HG03280 (cell line): Measurements from ENCODE around the gene PTPN23.
"Not testable (repeated sequence)": the region's sequence is repeated elsewhere in the genome, so short reads cannot be mapped to it uniquely, and the experiment has no call there.

Experiments
- ATAC-seq: cut with Tn5 transposase; IDR thresholded peaks from one replicate; pipeline ENCODE4 v1.9.1; 2021; ENCODE audit warnings: mild to moderate bottlenecking, moderate library complexity; ENCODE audit not compliant: unreplicated experiment

The PTPN23 gene, protein sequence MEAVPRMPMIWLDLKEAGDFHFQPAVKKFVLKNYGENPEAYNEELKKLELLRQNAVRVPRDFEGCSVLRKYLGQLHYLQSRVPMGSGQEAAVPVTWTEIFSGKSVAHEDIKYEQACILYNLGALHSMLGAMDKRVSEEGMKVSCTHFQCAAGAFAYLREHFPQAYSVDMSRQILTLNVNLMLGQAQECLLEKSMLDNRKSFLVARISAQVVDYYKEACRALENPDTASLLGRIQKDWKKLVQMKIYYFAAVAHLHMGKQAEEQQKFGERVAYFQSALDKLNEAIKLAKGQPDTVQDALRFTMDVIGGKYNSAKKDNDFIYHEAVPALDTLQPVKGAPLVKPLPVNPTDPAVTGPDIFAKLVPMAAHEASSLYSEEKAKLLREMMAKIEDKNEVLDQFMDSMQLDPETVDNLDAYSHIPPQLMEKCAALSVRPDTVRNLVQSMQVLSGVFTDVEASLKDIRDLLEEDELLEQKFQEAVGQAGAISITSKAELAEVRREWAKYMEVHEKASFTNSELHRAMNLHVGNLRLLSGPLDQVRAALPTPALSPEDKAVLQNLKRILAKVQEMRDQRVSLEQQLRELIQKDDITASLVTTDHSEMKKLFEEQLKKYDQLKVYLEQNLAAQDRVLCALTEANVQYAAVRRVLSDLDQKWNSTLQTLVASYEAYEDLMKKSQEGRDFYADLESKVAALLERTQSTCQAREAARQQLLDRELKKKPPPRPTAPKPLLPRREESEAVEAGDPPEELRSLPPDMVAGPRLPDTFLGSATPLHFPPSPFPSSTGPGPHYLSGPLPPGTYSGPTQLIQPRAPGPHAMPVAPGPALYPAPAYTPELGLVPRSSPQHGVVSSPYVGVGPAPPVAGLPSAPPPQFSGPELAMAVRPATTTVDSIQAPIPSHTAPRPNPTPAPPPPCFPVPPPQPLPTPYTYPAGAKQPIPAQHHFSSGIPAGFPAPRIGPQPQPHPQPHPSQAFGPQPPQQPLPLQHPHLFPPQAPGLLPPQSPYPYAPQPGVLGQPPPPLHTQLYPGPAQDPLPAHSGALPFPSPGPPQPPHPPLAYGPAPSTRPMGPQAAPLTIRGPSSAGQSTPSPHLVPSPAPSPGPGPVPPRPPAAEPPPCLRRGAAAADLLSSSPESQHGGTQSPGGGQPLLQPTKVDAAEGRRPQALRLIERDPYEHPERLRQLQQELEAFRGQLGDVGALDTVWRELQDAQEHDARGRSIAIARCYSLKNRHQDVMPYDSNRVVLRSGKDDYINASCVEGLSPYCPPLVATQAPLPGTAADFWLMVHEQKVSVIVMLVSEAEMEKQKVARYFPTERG (N-terminal part only)

DNA sequence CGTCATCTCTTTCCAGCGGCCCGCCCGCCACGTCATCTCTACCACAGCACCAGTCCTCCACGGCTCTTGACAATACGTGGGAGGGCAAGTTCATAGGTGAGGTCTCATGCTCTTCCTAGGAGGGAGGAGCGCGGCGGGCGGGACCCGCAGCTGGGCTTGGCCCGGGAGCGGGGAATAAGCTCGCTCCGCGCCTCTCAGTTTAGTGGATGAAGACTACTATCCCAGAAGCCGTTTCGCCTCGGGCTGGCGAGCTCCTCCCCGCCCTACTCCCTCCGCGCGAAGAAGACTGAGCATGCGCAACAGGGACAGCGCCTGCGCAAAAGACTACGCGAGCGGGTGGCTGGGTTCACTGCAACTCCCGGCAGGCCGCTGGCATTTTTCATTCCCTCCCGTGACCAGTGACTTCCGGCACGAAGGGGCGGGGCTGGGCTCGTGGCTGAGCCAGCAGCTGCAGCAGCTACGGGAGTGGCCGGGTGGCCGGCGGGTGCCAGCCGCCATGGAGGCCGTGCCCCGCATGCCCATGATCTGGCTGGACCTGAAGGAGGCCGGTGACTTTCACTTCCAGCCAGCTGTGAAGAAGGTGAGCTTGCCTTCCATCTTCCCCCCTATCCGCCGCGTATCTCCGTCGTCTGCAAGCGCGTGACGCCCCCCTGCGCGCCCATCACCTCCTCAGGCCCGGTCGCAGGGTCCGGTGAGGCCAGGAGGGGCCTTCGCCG is at the start of gene PTPN23:
Gene PTPN23 (plus strand): TSS at position 421 of the 716 bp plus-strand sequence. CDS start 76 bp downstream, at position 497.
- peak; percentile 77 for ATAC-seq

DNA sequence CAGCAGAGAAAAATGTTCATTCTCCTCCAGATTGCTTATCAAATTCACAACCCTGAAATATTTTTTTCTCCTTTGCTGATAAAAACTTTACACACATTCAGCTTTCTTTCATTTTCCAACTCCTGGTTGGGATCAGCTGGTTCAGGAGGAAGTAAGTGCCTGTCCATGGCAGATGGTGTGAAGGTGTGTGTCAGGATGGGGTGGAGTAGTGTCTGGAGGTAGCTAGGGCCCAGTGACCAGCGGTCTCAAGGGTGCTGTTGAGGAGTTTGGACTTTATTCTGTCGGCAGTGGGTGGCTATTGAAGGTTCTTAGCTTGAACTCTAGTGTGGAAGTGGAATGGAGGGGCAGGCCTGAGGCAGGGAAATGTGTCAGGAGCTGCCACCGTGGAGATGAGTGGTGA is 46.9 kb upstream of the PTPN23 start:
- no peak for ATAC-seq

DNA sequence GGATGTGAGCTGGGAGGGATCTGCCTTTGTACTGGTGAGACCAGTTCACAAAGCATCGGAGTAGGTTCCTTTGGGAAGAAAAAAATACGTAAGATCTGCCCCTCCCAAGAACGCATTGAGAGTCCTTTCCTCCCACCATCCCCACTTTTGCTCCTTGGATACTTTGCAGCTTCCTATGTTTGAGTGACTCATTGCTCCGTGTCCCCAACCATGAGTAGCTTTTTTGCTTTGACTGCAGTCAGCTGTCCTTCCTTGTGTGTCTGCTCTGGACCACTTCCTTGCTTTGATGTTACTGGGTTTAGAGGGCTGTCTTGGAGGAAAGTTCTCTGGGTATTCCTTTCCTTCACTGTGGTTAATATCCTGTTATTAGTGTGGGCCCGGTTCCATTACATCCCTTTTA is 43.2 kb upstream of the PTPN23 start:
- ATAC-seq, result no peak

DNA sequence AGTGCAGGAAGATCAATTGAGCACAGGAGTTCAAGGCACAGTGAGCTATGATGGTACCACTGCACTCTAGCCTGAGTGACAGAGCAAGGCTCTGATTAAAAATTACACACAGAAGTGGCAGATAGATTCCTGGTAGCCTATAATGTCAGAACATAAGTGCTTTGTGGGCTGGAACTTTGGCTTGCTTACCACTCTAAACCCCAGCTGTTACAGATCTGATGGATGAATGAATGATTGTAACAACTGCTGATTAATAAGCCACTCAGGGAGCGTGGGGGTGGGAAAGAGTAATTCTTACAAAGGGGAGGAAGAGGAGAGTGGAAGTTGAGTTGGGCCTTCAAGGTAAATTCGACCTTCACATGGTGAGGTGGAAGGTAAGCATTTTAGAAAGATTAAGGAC is 40.9 kb upstream of the PTPN23 start:
- ATAC-seq, result no peak

DNA sequence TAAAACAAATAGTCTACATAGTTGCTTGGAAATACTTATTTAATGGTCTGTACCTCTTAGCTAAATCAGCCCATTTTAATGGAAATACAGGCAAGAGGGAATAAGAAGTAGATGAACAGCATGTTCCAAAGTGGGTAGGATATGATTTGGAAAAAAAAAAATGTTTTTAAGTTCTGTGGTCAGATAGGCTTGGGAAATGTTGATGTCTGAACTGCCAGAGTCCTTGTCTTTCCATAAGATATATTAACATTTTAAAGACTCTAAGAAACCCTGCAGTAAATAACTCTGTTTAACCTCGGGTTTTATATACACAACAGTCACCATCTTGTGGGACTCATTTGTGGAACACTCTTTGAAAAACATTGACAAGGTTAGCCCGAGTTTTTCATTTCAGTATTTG is 40.0 kb upstream of the PTPN23 start:
- no peak for ATAC-seq

DNA sequence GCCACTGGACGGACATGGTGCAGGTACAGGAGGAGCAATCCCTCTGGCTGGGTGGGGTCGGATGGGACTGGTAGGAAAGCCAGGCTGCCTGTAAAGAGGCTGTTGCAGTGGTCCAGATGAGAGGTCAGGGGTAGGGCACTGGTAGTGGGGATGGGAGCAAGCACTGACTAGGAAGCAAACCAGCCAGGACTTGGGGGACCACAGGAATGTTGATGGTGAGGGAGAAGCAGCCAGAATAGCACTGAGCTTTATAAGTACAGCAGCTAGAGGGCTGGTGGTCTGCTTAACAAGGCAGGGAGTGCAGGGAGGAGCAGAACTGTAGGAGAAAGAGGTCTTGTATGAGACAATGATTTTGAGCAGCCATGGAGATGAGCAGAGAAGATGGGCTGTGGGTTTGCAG is 38.7 kb upstream of the PTPN23 start:
- no peak for ATAC-seq

DNA sequence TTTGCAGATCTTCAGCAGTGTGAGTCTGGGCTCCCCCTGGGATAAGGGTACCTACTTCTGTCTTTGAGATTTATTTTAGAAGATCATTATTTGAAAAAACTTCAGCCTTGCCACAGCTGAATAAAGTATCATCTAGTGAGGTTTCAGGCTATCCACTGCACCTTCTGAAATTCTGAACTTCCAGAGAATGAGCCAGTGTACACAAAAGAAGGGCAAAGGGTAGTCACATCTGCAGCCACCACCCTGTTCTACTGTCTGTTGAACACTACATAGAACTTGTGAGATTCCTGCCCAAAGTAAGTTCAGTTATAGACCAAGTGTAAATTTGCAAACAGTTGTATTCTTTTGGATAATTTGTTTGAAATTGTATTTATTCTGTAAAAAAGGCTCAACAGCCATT is 38.0 kb upstream of the PTPN23 start:
- ATAC-seq, result no peak

DNA sequence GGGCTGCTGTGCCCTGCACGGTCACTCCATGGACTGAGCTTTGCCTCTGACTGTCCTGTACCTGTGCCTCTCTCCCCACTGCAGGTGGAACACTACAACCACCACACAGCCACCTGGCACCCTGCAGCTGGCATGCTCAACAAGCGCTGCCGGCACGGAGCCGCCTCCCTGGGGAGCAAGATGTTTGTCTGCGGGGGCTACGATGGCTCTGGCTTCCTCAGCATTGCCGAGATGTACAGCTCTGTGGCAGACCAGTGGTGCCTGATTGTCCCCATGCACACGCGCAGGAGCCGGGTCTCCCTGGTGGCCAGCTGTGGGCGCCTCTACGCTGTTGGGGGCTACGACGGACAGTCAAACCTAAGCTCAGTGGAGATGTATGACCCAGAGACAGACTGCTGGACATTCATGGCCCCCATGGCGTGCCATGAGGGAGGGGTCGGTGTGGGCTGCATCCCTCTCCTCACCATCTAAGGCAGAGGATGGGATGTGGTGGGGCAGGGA is 37.3 kb upstream of the PTPN23 start:
- no peak for ATAC-seq

DNA sequence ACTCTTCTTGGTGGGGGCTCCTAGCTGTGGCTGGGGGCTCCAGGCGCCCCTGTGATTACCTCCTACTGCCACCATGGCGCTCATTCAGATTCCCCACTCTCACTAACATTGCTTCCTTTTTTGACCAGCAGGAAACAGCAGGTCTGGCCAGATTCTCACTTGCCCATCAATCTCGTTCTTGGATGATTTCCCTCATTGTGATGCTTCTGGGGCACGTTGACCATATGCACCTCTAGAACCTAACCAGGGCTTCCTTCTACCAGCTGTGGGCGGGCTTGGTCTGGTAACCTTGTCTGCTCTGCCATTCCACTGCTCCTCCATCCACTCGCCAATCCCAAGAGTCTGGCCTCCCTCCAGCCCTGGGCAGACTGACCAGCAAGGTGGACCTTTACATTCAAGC is 35.9 kb upstream of the PTPN23 start:
- ATAC-seq, result no peak

DNA sequence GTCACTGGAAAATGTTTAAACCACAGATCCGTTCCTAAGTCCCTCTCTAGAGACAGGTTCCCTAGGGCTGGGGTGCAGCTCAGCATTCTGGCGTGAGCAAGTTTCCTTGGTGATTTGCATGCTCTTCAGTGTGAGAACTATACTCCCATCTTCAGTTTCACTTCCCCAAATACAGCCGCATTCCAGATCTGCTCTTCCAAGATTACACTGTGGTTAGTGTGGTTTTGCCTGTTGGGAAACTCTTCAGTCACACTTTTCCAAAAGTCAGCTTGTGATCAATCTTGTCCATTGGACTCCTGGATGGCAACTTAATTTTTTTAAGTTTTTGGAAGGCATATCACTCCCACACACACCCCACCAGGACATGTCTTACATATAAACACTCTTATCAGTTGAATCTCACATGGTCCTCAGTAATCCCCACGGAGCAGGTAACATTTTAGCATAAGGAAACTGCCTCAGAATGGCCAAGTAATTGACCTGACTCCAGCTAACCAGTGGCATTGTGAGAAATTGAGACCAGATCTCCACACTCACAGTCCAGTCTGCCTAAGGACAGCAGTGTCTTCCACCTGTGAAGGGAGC is 33.5 kb upstream of the PTPN23 start:
- peak; percentile 59 for ATAC-seq

DNA sequence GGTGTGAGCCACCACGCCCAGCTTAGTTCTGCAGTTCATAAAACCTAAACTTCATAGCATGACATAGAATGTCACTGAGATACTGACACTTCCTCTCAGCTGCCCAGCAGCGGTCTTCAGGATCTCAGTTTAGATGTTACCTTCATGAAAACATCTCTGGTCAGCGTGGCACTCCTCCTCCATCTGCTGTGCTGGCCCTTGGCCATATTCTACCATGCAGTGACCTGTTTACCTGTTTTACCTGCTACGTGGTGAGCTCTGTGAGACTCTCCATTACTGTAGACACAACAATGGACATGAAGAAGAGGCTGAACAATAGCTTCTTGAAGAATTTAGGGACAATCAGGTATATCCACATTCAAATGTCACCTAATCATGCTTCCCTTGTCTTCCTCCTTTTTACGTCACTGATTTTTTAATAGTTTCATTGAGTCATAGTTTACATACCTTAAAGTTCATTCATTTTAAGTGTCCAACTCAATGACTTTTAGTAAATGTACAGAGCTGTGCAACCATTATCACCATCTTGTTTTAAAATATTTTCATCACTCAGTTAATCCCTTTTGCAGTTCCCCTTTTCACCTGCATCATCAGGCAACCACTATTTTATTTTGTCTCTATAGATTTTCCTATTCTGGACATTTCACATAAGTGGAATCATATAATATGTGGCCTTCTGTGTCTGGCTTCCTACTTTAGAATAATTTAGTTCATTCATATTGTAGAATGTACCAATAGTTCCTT is 32.2 kb upstream of the PTPN23 start:
- no peak for ATAC-seq

DNA sequence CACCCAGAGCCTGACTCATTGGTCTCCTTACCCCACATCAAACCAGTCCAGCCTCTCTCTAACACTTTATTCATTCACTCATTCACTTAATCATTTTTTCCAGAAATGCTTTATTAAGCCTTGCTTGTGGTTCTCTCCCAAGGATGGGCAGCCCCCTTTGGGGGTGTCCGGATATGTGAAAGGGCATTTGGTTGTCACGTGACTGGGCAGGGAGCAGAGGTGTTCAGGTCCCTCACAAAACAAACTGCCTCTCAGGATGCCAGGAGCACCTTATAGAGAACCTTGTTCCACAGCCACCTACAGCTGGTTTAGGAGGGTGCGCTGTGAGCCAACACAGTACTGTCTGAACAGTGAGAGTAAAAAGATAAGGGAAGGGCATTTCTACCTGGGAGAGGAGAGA is 25.8 kb upstream of the PTPN23 start:
- ATAC-seq, result no peak

DNA sequence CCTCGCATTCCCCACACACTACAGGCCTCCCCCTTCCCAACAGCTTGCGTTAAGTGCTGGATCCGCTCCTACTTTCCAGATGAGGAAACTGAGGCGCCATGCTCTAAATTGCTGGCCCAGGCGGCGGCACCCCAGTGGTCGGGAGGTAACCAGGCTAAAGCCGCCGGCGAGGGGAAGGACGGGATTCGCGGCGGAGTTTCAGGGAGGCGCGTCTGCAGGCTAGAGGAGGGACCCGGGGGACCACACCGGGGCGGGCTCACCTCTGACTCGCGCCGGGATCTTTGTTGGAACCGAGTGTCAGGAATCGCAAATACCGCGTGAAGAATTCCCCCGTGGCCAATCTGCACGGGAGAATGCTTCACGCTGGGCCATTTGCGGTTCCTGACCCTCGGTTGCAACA is 24.6 kb upstream of the PTPN23 start:
- ATAC-seq, result no peak

DNA sequence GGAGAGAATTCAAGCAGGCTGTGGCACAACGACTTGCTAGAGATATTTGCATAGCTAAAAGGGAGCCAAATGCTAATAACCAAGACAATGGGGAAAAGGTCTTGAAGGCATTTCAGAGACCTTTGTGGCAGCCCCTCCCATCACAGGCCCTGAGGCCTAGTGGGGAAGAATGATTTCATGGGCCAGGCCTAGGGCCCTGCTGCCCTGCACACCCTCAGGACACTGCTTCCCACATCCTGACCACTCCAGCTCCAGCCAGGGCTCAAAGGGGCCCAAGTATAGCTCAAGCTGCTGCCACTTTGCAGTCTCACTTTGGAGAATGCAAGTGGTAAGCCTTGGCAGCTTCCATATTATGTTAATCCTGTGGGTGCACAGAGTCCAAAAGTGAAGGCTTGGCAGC is 21.5 kb upstream of the PTPN23 start:
- no peak for ATAC-seq

DNA sequence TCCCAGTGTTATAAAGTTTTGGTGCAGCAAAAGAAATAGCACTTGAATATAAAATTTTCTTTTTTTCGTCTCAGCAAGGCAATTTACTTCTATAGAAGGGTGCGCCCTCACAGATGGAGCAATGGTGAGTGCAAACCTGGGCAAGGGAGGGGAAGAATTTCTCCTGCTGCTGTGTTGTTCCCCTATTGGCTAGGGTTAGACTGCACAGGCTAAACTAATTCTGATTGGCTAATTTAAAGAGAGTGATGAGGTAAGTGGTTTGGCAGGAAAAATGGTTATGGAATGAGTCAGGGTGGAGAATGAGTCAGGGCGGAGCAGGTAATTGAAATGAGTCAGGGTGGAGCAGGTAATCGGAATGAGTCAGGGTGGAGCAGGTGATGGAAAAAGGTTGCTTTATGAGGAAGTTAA is 20.7 kb upstream of the PTPN23 start:
- ATAC-seq, result not testable (repeated sequence)

DNA sequence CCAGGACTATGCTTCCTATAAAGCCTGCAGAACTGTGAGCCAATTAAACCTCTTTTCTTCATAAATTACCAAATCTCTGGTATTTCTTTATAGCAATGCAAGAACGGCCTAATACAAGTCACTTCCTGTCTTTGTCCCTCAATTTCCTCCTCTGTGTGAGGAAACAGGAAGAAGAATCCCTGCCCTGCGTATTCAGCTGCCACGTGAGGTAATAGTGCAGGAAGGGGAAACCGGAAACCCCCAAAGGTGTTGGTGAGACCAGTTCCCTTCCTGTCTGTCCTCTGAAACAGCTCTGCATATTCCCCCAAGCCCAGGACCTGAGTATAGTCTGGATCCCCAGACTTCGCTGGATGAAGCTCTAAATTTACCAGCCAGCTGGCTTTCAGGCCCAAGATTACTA is 18.1 kb upstream of the PTPN23 start:
- no peak for ATAC-seq

DNA sequence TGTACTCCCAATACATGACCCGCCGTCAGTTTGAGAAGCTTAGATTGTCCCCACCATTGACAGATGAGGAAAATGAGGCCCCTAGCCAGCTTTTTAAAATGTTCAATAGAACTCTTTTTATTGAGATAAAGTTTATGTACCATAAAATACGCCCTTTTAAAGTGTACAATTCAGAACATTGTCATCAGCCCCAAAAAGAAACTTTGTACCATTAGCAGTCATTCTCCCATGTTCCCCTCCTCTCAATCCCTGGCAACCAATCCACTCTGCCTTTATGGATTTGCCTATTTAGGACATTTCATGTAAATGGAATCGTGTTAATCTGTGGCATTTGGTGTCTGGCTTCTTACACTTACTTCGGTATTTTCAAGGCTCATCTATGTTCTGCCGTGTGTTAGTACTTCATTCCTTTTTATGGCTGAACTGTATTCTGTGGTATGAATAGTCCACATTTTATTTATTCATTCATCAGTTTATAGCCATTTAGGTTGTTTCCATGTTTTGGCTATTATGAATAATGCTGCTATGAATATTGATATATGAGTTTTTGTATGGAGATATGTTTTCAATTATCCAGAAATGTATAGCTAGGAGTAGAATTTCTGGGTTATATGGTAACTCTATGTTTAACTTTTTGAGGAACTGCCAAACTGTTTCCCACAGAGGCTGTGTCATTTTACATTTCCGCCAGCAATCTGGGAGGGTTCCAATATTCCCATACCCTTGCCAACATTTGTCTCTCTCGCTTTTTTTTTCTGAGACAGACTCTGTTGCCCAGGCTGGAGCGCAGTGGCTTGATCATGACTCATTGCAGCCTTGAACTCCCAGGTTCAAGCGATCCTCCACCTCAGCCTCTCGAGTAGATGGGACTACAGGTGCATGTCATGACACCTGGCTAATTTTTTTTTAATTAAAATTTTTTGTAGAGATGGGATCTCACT is 15.3 kb upstream of the PTPN23 start:
- no peak for ATAC-seq

DNA sequence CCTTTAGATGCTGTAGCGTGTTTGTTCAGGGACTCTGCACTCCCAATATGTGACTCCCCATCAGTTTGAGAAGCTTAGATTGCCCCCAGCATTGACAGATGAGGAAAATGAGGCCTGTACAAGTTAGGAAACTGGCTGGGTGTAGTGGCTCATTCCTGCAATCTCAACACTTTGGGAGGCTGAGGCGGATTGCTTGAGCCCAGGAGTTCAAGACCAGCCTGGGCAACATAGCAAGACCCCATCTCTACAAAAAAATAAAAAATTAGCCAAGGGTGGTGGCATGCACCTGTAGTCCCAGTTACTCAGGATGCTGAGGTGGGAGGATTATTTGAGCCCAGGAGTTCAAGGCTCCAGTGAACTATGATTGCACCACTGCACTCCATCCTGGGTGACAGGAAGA is 14.0 kb upstream of the PTPN23 start:
- no peak for ATAC-seq
